ENCODE data around the gene MMRN1.

MMRN1 gene

DNA sequence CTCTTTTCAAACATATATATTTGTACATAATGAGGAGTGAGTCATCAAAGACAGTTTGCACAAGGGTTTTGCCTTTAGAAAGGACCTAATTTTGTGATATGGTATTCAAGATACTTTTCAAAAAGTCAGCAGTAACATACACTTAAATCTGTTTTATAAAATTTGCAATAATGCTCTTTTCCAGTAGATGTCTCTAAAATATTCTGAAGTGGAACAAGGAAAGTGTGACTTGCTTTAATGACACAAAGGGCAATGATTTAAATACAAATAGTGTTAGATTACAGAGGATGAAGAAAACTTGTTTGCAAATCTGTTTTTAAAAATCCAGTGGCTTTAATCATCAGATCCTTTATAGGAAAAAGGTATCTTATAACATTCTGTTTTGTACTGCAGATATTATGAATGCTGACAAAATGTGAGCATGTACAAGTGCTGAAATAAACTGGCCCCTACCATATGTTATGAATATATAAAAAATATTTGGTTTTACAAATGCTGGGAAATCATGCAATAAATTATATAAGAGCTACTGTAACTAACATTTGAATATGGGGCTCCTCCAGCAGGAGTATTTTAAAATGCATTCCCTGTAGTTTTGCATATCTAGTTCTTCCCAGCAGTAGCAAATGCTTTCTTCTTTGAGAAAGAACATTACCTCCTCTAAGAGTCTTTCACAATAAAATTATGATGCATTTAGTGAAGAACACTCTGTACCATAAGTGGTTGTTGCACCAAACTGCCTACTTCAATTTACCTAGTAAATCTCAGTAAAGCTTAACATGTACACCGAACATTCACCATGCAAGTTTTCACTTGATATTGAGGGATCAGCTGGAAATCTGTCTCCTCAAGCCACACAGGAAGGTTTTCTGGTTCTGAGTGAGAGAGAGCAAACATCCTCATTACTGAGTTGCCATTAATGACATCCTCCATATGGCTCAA, 20.2 kb downstream of the MMRN1 start:
- no peak for DNase-seq

DNA sequence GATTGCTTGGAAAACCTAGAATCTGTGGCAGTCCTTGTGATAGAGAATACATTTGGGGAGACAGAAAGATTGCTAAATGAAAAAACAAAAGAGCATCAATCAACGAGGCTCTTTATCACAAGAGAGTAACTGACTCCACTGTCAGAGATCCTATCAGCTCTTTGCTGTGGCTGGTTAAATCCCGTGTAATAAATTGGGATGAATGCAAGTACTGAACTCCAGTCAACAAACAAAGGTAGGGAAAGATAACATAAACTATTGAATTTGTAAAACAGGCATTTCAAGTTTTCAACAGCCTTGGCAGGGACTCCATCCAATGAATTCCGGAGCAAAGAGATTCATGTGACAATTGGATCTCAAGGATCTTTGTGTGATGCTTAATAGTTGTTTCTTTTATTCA, 21.3 kb downstream of the MMRN1 start:
- no peak for DNase-seq

DNA sequence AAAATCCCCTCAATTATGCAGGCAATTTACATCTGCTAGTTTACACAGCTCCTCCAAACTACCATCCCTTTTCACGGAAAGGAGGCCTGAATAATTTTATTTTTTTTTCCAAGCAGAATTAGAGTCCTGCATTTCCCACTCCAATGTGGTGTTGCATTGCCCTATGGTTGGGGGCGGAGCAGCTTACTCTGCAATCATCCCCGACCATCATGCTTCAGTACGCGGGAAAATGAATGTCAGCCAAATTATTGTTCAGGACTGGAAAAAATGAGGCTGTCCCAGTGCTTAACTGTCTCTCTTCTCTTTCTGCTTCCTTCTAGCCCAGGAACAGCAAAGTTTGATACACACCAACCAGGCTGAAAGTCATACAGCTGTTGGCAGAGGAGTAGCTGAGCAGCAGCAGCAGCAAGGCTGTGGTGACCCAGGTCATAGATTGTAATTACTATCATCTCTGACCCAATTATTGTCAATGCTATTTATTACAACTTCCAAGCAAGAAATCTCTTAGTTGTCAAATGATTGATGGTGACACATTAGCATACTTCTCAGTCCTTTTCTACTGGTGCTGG, 28.3 kb downstream of the MMRN1 start:
- no peak for DNase-seq

DNA sequence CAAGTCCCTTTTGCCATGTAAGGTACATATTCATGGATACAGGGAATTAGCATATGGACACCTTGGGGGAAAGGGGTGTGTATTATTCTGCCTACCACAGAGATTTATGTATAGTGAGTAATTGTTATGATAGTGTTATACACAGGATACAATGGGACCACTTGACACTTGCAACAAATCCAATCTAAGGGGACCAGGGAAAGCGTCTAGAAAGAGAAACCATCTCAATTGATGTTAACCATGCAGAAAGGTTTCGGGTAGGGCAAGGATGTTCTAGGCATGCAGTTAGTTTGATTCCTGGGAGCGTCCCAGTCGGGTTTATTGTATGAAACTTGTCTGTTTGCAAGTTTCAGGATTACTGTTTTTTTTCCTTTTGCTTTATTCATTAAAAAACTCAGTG, 34.2 kb downstream of the MMRN1 start:
- DNase-seq = no peak

DNA sequence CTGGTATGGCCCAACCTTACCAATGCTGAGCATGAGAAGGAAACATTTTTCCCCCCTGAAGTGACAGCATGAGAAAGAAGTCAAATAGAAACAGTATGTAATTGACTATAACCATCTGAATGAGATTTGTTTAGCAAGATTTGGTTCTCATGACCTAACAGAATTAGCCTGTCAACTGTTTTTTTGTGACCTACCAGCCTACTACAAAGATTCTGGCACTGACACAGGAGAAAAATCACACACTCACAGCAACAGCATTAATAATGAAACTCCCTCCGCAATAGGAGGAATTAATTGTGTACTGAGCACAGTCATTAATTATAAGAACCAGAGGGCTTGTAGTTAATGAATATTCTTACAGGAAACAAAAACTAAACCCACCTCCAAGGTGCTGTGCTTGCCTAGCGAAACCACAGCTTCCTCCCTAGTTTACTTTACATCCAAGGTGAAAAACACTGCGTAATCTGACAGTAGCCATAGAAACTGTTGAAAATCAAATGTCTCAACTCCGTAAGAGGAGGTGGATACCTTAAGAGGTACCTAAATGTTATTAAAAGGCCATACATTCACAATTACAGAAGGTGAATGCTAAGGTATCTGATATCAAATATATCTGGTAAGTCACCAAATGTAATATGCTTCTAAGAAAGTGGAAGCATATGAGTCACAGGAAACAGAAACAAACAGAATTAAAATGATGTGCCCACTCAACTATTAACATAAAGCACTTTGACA, 34.9 kb downstream of the MMRN1 start:
- DNase-seq = peak; percentile 11

DNA sequence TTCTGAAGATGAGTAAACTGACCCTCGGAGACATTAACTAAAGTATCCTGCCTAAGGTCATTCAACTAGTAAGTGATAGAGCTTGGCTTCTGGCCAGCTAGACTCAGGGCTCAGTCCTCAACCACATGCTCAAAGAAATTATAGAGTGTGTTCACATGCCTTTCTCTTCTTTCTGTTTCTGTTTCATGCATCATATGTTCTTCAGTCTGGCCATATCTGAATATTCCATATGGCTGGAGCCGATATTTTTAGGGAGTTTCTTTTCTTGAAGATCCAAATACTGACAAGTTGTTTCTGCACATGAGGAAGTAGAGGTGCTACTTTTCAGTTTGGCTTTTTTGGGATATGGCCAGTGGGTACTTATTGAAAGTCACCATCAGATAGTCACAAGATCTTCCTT, 44.9 kb downstream of the MMRN1 start:
- no peak for DNase-seq

DNA sequence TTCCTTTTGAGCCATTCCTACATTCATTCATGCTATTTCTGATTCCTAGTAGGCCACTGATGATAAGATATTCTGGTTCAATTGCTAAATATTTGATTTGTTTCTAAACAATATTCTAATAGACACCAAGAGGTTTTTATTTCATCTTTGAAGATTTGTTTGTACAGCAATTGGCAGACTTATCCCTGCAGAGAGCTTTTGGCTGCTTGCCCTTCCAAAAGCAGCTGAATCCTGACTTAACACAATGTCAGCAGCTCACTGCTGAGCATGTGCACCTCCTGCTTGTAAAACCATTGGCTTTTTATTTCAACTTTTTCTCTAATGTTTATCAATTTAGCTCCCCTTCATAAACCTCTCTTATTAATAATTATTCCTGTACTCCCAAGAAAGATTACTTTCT, 45.3 kb downstream of the MMRN1 start:
- DNase-seq = no peak

DNA sequence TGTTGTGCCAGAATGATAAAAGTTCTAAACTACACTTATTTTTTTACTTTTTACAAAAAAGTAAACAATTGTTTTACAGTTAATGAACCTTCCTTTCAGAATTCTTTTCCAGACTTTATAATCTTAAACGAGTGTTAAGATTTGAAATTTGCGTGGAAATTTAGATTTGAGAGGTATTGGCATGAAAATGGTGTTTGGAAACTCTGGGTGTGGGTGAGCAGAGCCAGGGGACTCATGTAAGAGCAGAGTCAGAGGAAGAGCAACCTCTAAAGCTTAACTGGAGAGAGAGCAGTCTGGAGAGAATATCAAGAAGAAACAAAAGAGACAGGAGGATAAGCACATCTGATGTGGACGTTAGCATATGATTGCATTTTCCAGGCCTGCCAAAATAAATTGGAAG, 48.2 kb downstream of the MMRN1 start:
- no peak for DNase-seq

DNA sequence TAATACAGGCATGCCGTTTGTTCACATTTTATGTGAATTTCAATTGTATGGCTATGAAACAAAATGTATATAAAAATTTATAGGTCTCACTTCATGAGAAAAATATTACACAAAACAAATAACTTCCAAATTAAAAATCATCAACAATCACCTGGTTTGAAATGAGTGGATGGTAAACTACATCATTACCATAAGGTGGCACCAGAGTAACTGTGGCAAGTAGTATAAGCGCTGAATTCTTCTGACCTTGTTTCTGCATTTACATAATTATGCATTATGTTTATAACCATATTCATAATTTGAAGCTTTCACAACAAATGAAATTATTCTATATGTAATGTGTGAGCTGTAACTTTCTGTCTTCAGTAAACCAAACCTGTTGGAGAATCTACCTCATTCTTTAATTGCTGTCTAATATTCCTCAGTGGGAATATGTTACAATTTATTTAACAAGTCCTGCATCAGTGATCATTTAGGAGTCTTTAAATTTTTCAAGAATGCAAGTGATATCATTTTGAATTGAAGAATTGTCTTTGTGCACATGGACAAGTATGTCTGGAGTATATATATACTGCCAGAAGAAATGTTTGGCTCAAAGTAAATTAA, 55.2 kb downstream of the MMRN1 start:
- DNase-seq = no peak

DNA sequence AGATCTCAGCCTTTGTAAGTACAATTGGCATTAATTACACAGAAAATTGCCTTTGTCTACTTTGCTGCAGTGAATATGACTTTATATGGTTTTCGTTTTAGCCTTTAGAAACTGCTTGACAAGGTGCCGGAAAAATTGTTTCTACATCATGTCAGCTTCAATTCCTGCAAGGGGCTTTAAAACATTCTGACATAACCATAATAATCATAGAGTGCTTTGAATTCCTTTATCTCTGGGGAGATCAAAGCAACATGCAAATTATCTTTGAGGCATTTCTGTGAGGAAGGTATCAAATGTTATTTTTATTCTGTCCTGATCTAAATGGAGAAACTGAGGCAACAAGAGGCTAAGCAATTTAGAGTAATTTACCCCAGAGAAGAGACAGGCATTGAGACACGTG, 57.8 kb downstream of the MMRN1 start:
- DNase-seq = no peak

DNA sequence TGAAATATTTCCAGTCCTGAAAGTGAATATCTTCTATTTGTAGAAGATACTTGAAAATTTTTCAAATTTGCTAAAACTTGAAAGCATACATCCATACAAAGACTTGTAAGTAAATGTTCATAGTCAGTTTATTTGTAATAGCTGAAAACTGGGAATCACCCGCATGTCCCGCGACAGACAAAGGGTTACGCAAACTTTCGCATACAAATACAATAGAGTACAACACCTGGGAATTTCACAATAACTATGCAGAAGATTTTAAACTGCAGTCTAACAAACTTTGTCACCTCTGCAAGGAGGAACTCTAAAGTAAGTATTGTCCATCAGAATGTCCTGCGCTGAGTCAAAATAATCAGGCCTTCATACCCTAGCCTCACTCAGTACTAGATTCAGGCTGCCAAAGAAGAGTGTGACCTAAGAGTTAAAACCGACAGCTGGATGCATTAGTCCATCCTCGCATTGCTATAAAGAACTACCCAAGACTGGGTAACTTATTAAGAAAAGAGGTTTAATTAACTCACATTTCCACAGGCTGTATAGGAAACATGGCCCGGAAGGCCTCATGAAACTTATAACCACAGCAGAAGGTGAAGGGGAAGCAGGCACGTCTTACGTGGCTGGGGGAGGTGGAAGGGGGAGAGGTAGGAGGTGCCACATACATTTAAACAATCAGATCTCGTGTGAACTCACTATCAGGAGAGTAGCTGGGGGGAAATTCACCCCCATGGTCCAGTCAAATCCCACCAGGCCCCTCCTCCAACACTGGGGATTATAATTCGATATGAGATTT, 60.4 kb downstream of the MMRN1 start:
- DNase-seq = no peak

DNA sequence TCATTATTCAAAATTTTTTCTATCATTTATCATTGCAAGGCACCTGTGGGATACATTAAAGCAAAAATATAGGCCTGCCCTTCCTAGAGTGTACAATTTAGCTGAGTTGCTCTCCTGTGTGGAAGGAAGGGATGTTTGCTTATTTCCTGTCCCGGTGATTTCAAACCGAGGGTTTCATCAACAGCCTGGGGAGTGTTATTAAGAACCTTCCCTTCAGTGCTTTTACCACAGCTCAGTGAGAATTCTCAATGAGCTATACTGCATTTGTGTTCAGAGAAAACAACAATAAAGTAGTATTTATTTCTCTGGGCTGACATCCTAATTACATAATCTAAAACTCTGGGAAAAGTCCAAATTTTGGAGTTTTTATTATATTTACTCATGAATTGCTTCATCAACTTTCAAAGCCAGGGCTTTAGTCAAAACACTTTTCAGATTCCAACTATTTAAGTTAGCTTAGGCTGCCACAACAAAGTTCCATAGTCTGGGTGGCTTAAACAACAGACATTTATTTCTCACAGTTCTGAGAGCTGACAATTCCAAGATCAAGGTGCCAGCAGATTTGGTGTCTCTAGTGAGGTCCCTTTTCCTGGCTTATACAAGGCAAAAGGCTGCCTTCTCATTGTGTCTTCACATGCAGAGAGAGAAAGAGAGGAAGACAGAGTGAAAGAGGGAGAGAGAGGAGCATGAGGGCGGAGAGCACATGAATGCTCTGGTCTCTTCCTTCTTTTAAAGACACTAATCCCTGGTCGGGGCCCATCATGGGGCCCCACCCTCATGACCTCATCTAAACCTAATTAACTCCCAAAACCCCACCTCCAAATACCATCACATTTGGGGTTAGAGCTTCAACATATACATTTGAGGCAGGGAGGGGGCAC, 62.6 kb downstream of the MMRN1 start:
- no peak for DNase-seq

DNA sequence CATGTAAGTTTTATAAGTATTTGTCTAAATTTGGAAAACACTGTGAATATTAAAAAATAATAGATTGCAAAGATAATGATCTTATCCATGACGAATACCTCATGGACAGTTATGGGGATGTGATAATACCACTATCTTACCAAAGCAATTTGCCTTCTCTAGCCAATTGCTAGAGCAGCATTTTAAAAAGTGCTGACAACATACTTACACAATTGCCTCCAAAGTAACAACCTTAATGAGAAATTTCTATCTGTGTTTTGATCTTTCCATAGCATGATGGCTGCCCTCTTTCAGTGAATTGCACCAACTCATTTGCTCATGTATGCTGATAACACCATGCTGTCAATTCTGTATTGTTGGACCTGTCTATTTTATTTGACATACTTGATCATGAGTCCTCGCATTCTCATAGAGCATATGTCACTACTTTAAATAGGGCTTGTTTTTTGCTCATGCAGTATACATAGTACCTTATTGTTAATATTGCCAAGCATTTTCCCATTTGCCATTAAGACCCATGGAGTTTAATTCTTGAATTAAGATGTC, 87.2 kb downstream of the MMRN1 start:
- no peak for DNase-seq

DNA sequence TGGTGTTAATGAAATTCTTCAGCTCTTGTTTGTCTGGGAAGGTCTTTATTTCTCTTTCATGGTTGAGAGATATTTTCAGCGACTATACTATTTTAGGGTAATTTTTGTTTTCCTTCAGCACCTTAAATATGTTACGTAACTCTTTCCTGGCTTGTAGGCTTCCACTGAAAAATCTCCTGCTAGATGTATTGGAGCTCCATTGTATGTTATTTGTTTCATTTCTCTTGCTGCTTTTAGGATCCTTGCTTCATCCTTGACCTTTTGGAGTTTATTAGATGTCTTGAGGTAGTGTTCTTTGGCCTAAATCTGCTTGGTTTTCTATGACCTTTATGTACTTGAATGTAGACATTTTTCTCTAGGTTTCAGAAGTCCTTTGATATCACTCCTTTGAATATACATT, 93.6 kb downstream of the MMRN1 start:
- no peak for DNase-seq

DNA sequence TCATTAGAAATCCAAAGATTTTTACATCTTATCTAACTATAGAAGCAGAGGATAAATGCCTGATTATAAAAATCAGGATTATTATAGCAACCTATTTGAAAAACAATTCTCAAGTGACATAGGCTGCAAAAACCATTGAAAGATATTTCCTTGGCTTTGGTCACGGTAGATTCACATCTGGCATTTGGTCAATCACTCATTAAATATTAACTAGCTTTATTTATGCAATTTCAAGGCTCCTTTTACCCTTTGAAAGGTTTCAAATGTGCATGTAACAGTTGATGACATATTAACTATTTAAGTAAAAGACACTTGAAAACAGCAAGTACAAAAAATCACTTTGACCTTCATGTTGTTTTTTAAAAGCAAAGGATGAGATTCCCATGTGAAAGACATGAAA, 98.1 kb downstream of the MMRN1 start:
- DNase-seq = no peak

DNA sequence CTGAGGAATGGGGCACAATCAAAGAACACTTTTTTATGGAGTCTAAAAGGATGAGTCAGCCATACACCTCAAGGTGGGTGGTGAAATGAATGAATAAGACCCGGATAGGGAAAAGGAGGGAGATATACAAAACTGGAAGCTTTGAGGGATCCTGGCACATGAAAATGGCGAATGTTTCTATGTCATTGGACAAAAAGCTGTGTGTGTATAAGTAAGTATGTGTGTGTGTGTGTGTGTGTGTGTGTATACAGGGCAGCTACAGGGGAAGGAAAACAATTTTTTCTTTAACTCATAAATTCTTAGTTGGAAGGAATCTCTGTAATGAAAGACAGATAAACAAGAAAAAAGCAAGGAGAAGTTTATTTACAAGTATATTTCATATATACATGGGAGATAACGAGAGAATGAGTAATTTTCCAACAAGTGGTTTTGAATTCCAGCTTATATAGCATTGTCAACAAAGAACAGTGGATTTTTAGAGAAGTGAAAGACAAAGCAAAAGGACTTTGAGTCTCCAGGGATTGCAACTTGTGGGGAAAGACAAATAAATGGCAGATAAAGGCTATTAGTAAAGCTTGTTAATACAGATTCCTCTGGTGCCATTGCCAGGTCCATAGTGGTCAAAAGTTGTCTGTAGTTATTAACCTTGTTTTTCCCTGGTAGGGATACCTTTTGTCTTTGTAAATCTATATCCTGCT, 99.7 kb downstream of the MMRN1 start:
- DNase-seq = no peak

DNA sequence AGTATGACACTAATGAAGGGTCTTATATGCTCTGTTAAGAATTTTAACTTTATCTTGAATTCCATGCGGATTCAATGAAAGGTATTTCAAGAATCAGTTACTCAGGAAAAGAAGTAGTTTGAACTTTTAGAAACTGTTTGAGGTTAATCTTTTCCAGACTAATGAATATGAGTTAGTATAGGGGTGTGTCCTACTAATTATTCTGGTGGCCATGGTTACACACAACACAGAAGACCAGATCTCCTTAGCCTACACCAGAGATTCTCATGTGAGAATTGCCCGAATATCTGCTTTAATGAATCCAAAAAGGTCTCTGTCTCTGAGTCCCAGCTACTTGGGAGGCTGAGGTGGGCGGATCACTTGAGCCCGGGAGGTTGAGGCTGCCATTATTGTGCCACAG, 100.4 kb downstream of the MMRN1 start:
- no peak for DNase-seq

DNA sequence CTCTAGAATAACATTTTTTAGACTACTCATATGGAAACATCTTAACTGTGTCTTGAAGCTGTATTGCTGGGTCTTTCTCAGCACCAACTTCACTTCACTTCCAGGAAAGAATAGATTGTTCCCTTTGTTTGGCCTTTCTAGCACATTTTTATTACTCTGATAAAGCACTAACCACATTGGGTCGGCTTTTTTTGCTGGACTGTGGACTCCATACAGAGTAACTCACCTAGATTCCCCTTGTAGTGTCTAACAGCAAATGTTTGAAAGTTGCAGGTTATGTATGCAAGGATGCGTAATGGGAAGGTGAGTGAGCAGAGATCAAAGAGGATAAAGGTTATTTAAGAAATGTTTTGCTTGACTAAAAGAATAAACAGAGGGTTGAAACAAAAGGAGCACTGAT, 101.2 kb downstream of the MMRN1 start:
- DNase-seq = no peak

DNA sequence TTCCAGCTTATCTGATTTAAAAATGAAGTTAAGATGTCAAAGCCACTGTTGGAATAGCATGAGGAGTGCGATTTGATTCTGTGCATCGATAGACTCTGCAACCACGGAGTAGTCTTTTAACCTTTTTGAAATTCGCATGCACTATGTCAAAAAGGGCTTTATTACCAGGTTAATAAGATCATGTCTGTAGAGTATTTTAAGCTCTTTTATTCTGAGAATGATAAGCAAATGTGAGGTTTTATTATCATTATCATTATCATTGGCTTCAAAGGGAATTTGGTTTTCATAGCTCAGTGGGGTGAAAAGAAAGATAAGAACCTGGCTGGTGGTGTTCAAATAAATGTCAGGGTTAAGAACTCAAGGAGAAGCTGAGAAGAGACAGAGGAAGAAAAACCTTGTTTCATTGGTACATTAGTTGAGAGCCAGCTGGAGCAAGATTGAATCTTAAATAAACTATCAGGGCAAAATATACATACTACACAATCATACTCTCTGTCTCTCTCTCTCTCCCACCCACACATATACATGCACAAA, 102.6 kb downstream of the MMRN1 start:
- DNase-seq = no peak

DNA sequence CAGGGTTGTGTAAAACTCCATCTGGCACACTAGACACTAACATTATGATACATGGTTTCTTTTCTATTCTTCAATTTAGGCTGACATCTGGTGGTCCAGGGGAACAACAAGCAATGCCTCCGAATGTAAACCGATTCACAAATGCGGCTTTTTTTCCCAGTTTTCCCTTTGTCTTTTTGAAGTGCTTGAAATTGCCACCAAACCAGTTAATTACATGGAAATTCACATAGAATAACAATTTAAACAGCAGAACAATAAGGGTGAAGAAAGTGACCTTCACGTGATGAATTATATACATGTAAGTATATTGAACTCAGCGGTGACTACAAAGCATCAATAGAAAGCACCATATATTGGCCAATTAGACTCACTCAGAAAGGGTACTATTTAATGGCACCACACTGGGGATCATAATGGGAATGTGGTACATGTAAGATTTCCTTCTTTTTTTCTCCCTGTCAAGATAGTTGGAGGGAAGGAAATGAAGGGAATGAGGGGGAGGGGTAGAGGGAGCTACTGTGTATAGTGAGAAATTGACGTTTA, 103.9 kb downstream of the MMRN1 start:
- no peak for DNase-seq
